Measurements from ENCODE around the gene PACSIN3.

Gene PACSIN3

DNA sequence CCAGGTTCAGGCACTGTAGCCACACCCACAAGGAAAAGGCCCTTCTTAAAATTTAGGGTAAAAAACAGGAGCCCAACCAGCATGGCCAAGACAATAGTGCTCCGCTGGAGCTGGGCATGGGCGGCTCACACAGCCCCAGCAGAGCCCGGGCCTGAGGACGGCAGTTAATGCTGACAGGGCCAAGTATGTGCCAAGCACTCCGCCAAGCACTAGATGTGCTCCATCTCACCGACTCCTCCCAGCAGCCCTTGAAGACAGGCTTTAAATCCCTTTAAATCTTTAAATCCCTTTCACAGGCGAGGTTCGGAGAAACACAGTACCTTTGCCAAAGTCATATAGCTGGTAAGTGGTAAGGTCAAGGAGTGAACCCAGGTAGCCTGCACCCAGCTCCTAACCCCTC lies 14.4 kb downstream of the PACSIN3 start:
- Mint-ChIP-seq H3K4me1 (peaks cover 40% of the 10 kb centered on the region), H3K27me3 (no peaks in the 10 kb centered on the region), H3K9me3 (no peaks in the 10 kb centered on the region), H3K4me3 (no peak overlapping the region), H3K27ac (no peak overlapping the region), H3K36me3 (no peaks in the 10 kb centered on the region)

DNA sequence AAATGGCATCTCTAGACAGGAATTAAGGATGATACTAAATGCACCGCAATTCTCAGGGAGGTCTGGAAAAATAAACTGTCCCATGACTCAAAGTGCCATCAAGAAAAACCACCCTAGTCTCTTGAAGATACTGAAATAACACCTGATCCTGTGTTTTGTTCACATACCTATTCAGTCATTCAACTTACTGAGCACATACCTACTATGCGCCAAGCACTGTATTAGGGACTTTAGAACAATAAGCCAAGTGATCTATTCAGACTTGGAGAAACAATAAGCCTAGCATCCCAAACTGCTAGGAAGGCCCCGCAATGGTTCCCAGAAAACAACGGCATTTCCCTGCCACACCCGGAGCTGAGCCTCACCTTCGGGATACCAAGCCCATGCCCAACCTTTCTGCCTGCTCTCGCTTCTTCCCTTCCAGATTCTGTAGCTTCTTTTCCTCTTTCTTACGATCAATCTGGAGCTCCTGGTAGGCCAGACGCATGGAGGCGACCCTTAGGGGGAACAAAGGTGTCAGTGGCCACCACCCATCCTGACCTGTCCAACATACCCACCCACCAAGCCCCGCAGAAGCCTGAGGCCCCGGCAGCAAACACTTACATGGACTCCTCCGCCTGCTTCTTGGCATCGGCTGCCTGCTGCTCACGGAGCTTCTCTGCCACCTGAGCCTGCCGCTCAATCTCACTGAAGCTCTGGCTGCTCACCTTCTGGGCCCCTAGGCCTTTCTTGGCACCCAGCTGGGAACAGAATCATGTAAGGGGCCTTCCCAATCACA lies 15.0 kb downstream of the PACSIN3 start:
- no peak overlapping the region for H3K4me3 Mint-ChIP-seq
- H3K27ac Mint-ChIP-seq, result no peak overlapping the region
- peaks cover 40% of the 10 kb centered on the region for H3K4me1 Mint-ChIP-seq
- H3K36me3 Mint-ChIP-seq, result no peaks in the 10 kb centered on the region
- H3K27me3 Mint-ChIP-seq, result no peaks in the 10 kb centered on the region
- H3K9me3 Mint-ChIP-seq, result no peaks in the 10 kb centered on the region

DNA sequence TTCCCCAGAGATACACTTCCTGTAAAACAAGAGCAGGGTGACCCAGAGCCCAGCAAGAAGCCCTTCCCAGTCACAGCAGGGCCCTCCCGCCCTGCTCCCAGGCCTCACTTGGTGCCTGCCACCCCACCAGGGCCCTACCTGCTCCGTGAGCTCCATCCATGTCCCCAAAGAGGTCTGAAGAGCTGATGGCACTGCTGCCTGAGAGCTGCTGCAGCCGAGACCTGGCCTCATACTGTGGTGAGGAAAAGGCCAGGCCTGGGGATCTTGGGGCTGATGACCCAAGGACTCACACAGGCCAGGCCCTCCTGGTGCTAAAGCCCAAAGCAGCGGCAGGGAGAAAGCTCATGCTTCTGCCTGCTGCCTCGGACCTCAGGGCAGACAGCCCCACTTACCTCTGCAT lies 19.9 kb downstream of the PACSIN3 start:
- Mint-ChIP-seq H3K36me3 (no peaks in the 10 kb centered on the region), H3K9me3 (no peaks in the 10 kb centered on the region), H3K27me3 (no peaks in the 10 kb centered on the region), H3K4me3 (no peak overlapping the region), H3K27ac (no peak overlapping the region), H3K4me1 (peaks cover 2% of the 10 kb centered on the region)

DNA sequence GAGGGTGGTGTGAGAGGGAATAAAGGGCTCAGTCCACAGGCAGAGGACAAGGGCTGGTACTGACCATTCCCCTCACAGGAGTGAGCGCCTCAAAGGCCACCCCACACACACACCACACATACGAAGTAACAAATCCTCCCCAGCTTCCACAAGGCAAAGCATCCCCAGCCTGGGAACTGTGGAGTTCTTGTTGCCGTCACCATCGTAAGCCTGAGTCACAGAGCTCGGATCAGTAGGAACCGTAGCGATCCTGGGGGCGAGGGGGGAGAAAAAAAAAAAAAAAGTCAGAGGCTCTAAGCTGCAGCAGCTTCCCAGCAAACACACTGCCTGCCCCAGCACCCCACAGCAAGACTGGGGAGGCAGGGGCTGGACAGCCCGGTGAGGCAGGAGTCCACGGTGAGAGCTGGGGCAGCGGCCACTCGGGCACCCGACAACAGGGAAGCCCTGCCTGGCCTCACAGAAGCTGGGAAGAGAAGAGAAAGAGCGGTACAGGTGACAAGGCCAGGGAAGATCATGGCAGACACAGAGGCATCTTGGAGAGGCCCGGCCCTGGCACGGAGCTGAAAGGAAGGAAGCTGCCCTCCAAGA lies 20.9 kb downstream of the PACSIN3 start:
- Mint-ChIP-seq H3K27ac (no peak overlapping the region), H3K4me1 (no peaks in the 10 kb centered on the region), H3K27me3 (no peaks in the 10 kb centered on the region), H3K4me3 (no peak overlapping the region), H3K36me3 (no peaks in the 10 kb centered on the region), H3K9me3 (no peaks in the 10 kb centered on the region)

DNA sequence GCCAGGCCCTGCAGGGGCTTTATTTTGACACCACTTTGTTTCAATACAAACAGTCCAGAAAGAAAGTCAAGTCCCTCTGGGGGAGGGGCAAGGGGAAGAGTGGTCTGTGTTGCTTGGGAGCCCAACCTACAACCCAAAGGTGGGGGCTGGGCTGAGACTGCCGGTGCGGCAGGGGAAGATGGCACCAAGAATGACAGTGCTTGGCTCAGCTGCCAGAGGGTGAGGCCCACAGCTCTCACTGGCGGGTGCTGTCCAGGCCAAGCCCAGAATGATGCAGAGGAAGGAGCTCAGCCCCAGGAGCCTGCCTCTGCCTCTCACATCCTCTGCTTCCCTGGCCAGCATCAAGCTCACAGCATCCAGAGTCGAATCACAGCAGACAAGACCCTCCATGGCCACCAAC lies 21.9 kb downstream of the PACSIN3 start:
- Mint-ChIP-seq H3K36me3 (no peaks in the 10 kb centered on the region), H3K27ac (no peak overlapping the region)

DNA sequence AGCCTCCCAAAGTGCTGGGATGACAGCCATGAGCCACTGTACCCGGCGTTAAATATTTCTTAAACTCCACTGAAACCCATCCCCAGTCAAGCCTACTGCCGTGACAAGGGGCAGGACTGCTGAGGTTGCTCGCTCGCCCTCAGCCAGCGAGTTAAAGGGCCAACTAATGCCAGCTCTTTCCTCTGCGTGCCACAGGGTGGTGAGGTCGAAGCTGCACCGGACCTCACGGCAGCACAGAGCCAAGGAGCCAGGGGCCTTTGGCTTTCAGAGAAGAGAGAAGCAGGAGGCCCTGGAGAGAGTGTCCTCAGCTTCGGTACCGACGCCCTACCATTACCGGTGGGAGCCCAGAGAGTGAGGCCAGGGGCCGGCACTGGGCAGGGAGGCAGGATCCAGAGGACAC lies 22.3 kb downstream of the PACSIN3 start:
- H3K4me3 Mint-ChIP-seq, result no peak overlapping the region
- no peaks in the 10 kb centered on the region for H3K9me3 Mint-ChIP-seq
- H3K27me3 Mint-ChIP-seq, result no peaks in the 10 kb centered on the region
- no peaks in the 10 kb centered on the region for H3K36me3 Mint-ChIP-seq
- H3K4me1 Mint-ChIP-seq, result no peaks in the 10 kb centered on the region
- no peak overlapping the region for H3K27ac Mint-ChIP-seq

More for the DNA sequence above, 21.9 kb downstream of the PACSIN3 start:
- Mint-ChIP-seq H3K9me3 (no peaks in the 10 kb centered on the region), H3K4me3 (no peak overlapping the region), H3K4me1 (no peaks in the 10 kb centered on the region), H3K27me3 (no peaks in the 10 kb centered on the region)

DNA sequence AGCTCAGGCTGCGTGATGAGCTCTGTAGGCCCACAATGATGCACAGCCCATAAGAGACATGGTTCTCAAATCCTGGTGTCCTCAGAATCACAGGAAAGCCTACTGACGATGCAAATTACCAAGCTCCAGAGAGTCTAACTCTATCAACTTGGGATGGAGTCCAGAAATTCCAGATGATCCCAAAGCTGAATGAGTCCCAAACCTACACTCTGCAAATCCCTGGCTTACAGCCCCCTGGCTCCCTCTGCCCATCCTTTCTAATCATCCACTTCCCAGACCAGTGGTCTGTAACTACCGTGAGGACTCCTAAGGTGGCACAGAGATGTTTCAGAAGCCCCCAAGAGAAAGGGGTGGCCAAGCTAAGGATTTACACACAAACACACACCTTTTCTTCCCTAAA lies 23.0 kb downstream of the PACSIN3 start:
- Mint-ChIP-seq H3K9me3 (no peaks in the 10 kb centered on the region), H3K4me1 (no peaks in the 10 kb centered on the region), H3K27me3 (no peaks in the 10 kb centered on the region), H3K4me3 (no peak overlapping the region), H3K36me3 (no peaks in the 10 kb centered on the region), H3K27ac (no peak overlapping the region)

DNA sequence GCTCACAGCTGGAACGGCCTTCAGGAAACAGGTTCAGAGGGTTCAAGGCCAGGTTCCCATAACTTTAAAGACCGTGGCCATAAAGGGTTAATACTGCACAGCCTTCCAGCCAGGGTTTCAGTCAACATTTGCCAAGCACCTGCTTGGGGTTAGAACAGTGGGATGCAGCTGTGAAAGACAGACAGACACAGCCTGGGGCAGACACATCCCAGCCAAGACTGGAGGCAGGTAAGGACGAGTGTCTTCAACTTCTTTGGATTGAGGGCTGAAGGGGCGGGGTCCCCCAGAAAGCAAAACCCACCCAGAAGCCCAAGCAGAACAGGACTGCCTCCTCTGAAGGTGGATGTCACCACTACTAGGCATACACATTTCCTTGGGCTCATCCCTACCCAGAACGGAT lies 23.8 kb downstream of the PACSIN3 start:
- no peak overlapping the region for H3K27ac Mint-ChIP-seq
- H3K27me3 Mint-ChIP-seq, result no peaks in the 10 kb centered on the region
- H3K4me3 Mint-ChIP-seq, result no peak overlapping the region
- no peaks in the 10 kb centered on the region for H3K4me1 Mint-ChIP-seq
- H3K9me3 Mint-ChIP-seq, result no peaks in the 10 kb centered on the region
- no peaks in the 10 kb centered on the region for H3K36me3 Mint-ChIP-seq

DNA sequence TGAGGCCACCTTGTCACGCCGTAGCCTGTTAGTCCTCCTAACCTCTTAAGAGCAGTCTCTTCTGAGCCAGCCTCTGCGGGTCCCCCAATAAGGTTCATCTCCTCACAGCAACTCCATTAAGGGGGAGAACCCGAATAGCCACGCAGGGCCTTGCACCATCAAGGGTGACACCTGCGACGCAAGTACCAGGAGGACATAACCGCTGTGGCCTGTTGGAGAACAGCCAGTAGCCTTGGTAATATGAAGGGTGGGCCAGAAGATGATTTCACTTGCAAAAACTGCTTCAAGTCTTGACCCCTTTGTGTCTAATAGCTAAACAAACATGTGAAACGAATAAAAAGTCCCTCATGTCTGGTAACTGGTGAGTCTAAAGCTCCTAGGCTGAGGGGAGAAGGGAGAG lies 24.3 kb downstream of the PACSIN3 start:
- no peaks in the 10 kb centered on the region for H3K36me3 Mint-ChIP-seq
- H3K27me3 Mint-ChIP-seq, result no peaks in the 10 kb centered on the region
- H3K9me3 Mint-ChIP-seq, result no peaks in the 10 kb centered on the region
- no peak overlapping the region for H3K4me3 Mint-ChIP-seq
- H3K4me1 Mint-ChIP-seq, result no peaks in the 10 kb centered on the region
- H3K27ac Mint-ChIP-seq, result no peak overlapping the region

DNA sequence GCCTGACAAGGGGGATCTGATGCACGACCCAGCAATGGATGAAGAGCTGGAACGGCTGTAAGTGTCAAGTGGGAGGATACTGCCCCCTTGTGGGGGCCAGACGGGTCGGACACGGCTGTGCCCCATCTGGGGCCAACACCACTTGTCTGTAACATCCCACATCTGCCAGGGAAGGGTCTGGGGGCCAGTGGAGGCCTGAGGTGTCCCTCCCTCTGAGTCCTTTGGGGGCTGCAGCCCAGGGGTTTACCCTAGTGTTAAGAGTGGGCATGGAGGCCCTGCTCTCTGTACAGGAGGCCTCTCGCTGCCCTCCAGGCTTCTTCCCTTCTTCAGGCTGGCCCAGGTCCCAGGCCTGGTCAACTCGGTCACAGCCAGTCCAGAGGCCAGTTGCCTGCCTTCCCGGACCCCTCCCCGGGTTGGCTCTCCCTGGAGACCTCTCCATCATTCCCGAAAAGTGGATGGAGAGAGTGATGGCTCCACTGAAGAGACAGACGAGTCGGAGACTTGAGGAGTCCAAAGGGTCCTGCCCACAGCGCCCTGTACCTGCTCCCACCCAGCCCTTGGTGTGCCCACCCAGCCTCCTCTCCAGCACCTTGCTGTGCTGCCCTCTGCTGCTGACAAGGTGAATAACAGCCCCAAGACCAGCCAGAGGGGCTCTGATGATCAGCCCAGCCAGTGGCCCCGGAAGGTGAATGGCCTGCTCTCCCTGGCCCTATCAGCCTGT lies 24.9 kb downstream of the PACSIN3 start:
- Mint-ChIP-seq H3K27ac (no peak overlapping the region), H3K4me1 (no peaks in the 10 kb centered on the region), H3K9me3 (no peaks in the 10 kb centered on the region), H3K27me3 (no peaks in the 10 kb centered on the region), H3K36me3 (no peaks in the 10 kb centered on the region), H3K4me3 (no peak overlapping the region)

DNA sequence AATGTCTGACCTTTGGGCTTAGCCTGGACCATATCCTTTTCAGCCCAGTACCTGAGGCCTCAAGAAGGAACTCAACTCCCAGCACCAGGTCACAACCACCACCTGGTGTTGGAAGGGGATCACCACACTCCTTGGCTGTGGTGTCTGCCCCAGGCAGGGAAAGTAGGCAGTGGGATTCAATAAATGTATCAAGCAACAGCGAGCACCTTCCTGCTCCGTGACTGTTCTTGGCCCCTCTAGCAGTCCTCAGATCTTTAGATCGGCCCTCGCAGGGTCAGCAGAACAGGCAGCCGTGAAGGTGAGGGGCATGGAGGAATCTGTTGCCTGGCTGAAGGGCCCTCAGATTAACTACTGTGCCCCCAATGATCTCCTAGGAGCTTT lies 25.5 kb downstream of the PACSIN3 start:
- H3K36me3 Mint-ChIP-seq, result no peaks in the 10 kb centered on the region
- H3K4me3 Mint-ChIP-seq, result no peak overlapping the region
- H3K27ac Mint-ChIP-seq, result no peak overlapping the region
- no peaks in the 10 kb centered on the region for H3K27me3 Mint-ChIP-seq
- H3K9me3 Mint-ChIP-seq, result no peaks in the 10 kb centered on the region
- H3K4me1 Mint-ChIP-seq, result peaks cover 2% of the 10 kb centered on the region

DNA sequence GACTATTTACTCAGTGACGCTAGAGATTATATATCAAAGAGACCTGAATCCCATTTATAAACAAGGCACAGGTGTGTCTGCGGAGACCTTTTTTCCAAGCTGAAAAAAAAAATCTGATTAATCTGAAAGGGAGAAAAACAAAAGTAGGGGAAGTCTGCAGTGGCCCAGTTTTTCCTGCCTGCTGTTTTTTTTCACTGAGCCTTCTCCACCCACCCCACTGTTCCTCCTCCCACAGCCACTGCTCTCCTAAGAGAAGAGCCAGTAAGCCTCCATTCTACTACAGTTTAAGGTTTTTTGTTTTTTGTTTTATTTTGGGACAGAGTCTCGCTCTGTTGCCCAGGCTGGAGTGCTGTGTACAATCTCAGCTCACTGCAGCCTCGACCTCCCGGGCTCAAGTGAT lies 28.0 kb downstream of the PACSIN3 start:
- H3K27ac Mint-ChIP-seq, result no peak overlapping the region
- H3K4me1 Mint-ChIP-seq, result peaks cover 26% of the 10 kb centered on the region
- no peaks in the 10 kb centered on the region for H3K27me3 Mint-ChIP-seq
- H3K4me3 Mint-ChIP-seq, result no peak overlapping the region
- H3K36me3 Mint-ChIP-seq, result no peaks in the 10 kb centered on the region
- no peaks in the 10 kb centered on the region for H3K9me3 Mint-ChIP-seq

DNA sequence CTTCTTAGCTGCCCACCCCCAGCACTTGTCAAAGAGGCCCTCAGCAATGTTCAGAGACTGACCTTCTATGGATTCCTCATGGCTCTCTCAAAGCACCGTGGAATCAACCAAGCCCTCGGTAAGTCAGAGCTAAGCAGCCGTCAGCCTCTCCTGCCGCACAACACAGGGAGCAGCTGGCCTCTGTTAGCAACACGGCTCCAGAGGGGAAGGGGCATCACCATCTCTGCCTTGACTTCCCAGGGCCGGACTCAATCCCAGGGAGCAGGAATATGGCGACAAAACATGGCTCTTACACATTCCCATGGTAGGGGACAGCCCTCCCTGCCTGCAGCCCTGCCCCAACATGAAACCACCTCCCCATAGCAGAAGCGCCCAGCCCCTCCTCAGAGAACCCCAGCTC lies 28.4 kb downstream of the PACSIN3 start:
- H3K36me3 Mint-ChIP-seq, result no peaks in the 10 kb centered on the region
- peaks cover 30% of the 10 kb centered on the region for H3K4me1 Mint-ChIP-seq
- H3K9me3 Mint-ChIP-seq, result no peaks in the 10 kb centered on the region
- no peak overlapping the region for H3K27ac Mint-ChIP-seq
- no peak overlapping the region for H3K4me3 Mint-ChIP-seq
- no peaks in the 10 kb centered on the region for H3K27me3 Mint-ChIP-seq

DNA sequence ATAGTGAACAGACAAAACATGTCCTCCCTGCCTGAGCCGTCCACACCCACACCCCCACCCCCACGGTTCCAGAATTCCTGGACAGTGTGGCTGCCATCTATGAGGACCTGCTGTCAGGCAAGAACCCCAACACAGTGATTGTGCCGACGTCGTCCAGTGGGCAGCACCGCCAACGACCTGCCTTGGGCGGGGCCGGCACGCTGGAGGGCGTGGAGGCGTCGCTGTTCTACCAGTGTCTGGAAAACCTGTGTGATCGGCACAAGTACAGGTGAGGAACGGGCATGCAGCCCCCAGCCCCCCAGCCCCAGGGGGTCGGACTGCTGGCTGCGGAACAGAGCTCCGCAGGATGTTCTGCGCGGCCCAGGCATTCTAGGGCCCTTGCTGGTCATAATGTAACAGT lies 29.3 kb downstream of the PACSIN3 start:
- no peak overlapping the region for H3K27ac Mint-ChIP-seq
- H3K4me1 Mint-ChIP-seq, result peaks cover 36% of the 10 kb centered on the region
- no peak overlapping the region for H3K4me3 Mint-ChIP-seq
- H3K9me3 Mint-ChIP-seq, result no peaks in the 10 kb centered on the region
- H3K27me3 Mint-ChIP-seq, result no peaks in the 10 kb centered on the region
- no peaks in the 10 kb centered on the region for H3K36me3 Mint-ChIP-seq

DNA sequence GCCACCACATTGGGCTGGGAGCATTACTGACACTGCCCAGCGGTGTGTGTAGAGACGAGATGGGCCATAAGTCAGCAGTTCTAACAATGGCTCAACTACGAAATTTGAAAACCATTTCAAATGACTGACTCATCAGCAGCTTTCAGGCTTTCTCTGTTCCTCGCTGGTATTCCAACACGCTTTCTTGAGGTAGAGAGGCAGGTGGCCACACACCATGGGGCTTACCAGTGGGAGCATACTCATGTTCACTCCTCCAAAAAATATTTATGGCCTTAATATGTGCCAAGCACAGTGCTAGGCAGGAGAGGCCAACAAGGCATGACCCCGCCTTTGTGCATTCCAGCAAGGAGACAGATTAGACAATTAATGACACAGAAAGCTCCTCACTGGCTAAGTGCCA lies 29.9 kb downstream of the PACSIN3 start:
- H3K4me1 Mint-ChIP-seq, result peaks cover 36% of the 10 kb centered on the region
- H3K27ac Mint-ChIP-seq, result no peak overlapping the region
- H3K36me3 Mint-ChIP-seq, result no peaks in the 10 kb centered on the region
- no peak overlapping the region for H3K4me3 Mint-ChIP-seq
- no peaks in the 10 kb centered on the region for H3K9me3 Mint-ChIP-seq
- no peaks in the 10 kb centered on the region for H3K27me3 Mint-ChIP-seq

DNA sequence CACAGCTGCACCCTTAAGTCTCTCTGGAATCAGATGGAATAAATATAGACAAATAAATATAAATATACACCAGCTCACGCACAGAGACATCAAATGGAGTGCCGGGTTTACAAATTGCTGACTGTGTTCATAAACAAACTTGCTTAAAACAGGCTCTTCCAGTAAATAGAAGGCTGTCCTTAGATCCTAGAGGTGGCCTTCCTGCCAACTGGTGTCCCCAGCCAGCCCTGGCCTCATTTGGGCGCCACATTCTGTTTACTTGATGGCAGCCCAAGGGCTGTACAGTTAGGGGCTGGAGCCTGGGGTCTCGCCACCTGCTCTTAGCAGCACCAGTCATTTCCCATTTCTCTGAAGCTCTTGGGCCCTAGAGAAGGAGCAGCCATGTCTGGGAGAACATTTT lies 30.4 kb downstream of the PACSIN3 start:
- H3K27me3 Mint-ChIP-seq, result no peaks in the 10 kb centered on the region
- H3K4me1 Mint-ChIP-seq, result peaks cover 36% of the 10 kb centered on the region
- H3K36me3 Mint-ChIP-seq, result no peaks in the 10 kb centered on the region
- no peak overlapping the region for H3K4me3 Mint-ChIP-seq
- no peaks in the 10 kb centered on the region for H3K9me3 Mint-ChIP-seq
- no peak overlapping the region for H3K27ac Mint-ChIP-seq

All from activated naive CD4-positive, alpha-beta T cell treated with anti-CD3 and anti-CD28 coated beads, Interleukin-2, amount 50 U/mL, for 24 hours (primary cell).